DMS79 (cell line): Measurements from ENCODE around the gene MAJIN.
A peak's percentile ranks its signal among the peaks of the same experiment; 100 is the strongest.

ENCODE experiments used
- DNase-seq: peaks from one replicate; lab custom pipeline; 2025; lab: John Stamatoyannopoulos, UW

MAJIN gene

DNA sequence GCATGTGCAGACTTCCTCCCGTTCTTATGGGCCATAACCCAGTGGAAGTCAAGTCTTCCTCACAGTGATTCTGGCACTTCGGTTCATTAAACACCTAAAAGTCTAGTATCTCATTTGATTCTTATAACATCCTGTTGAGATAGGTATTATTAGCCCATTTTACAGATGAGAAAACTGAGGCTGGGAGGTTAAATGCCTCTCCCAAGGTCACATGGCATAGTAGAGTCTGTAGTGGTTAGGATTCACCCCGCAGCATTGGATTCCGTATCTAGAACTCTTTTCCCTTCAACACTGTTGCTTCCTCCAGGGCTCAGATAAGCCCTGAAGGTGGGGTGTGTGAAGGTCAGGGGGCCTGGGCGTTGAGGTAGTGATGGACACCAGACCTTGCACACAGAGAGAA is 39.6 kb downstream of the MAJIN start:
- no peak for DNase-seq

GRCh38 chr11:64931290-64931689 is 40.6 kb downstream of the MAJIN start:
- no peak for DNase-seq

DNA sequence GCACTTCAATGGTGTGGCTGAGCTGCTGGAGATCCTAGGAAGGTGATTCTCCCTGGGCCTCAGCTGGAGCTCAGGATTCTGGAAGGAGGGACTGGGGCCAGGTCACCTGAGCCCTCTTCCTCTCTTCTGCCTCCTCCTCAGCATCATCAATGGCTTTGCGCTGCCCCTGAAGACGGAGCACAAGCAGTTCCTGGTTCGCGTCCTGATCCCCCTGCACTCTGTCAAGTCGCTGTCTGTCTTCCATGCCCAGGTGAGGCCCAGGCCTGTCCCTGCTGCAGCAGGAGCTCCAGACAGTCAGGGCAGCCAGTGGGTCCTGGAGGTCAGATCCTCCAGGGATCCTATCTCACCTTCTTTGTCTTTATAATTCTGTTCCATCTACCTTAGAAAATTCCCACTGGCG is 41.6 kb downstream of the MAJIN start:
- no peak for DNase-seq

DNA sequence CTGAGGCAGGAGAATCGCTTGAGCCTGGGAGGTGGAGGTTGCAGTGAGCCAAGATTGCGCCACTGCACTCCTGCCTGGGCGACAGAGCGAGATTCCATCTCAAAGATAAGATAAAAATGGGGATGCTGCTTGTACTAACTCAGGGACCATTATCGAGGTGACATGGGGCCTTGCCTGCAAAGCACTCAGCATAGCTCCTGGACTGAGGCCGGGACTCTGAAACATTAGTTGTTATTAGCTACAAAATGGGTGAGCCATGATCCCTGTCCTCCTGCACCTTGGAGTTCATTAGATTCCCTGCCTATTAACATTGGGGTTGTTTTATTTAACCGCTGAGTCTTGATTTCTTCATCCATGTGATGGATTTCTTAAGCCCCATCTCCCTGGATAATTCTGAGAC is 42.3 kb downstream of the MAJIN start:
- DNase-seq, result no peak

DNA sequence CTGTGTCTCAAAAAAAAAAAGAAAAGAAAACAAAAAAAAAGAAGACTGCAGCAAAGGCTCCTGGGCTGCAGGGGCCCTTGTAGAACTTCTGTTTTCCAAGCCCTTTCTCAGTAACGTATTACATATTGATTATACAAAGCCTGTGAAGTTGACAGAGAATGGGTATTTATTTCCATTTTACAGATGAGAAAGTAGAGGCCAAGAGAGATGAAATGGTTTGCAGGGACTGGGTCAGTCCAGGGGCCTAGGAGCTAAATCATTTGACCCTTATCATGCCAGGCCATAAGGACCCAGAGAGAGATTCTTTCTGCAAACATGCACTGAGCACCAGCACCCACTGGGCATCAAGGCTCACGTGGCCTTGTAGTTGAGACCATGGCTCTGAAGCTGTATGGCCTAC is 43.0 kb downstream of the MAJIN start:
- no peak for DNase-seq

GRCh38 chr11:64926689-64927088 is 45.2 kb downstream of the MAJIN start:
- no peak for DNase-seq

- no peak for DNase-seq
Observed at GRCh38 chr11:64925536-64926436, 46.1 kb downstream of the MAJIN start.

DNA sequence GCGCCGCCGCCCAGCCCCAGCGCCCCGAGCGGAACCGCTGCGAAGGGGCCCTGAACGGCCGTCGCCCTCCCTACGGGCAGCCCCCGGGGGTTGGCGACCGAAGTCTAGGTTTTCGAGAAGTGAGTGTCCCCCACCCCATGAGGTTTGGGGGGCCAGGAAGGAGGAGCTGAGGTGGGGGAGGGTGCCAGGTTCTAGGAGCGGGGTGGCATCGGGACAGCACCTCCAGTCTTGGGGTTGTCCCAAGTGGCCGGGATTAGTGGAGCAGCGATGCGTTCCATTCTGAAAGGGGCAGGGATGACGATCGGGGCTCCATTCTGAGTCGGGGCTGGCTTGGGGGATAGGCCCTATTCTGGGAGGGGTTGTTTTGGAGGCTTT is 47.0 kb downstream of the MAJIN start:
- DNase-seq, result no peak

DNA sequence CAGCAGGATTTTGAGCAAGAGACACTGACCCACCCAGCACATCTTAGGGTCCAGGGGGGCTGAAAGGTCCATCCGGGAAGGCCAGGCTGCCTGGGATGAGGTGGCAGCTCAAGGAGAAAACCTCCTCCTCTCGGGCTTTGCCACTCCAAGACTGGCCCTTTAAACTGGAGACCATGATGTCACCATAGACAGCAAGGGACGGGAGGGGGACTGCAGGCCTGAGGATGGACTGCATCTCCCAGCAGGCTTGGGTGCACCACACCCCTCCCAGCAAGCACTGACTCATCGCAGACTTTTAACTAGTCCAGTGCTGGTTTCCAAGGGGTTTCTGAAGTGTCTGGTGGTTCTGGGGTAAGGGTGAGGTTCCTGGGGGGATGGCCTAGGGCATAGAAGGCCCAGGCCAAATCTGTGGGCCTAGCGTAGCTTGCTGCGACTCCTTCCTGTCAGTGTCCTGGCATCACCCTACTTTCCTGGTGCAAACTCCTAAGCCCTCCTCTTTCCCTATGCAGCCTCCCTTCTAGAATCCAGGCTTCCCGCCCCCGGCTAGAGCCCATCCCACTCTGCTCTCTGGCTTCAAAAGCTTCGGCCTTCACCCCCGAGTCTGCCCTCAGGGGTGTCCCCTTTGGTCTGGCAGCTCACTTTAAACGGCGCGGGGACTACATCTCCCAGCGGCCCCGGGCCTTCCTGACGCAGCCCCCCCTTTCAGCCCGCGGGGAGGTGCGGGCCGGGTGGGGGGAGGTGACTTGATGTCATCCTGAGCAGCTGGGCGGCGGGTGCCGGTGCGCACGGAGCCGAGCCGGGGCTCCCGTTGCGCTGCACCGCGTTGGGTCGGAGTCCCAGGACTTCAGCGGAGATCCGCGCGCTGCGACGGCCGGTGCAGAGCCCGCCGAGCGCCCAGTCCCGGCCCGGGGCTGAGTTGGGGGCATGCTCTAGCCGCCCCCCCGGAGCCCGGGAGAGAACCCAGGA is 47.7 kb downstream of the MAJIN start, which contains the start of gene PPP2R5B:
TSS of gene PPP2R5B (plus strand) at position 746 of the 966 bp plus-strand sequence. CDS start 1,046 bp downstream, outside the sequence.
- DNase-seq, result peak; percentile 63

- DNase-seq, result no peak
Observed at GRCh38 chr11:64923151-64923661, 48.7 kb downstream of the MAJIN start.

DNA sequence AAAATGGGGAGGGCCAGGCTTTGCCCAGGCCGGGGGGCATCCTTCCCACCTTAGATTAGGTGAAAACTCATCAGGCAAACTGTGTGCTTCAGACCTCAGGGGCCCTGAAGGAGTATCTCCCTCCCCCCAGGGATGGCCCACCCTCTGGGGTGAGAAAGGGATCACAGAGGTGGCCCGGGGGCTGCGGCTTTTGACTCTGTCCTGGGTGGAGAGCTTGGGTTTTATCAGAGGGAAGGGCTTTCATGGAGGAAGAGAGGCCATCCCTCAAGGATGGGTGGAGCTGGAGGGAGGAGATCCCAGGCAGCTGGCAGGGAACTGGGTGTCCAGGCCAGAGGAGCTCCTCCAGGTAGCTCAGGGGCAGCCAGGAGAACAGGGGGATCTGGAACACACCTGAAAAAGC is 50.5 kb downstream of the MAJIN start:
- no peak for DNase-seq

GRCh38 chr11:64920124-64920523 is 51.8 kb downstream of the MAJIN start:
- no peak for DNase-seq

- no peak for DNase-seq
Observed at GRCh38 chr11:64919627-64920026, 52.3 kb downstream of the MAJIN start.

DNA sequence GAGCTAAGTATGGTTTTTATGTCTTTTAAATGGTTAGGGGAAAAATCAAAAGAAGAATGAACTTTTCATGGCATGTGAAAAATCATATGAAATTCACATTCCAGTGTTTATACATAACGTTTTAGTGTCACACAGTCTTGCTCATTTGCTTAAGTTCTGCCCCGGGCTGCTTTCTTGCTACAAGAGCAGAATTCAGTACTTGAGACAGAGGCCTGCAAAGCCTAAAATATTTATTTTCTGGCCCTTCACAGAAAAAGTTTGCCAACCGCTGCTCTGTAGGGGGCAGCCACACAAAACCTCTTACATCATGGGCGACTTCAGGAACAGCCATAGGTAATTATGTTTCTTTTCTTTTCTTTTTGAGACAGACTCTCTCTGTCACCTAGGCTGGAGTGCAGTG is 53.9 kb downstream of the MAJIN start:
- DNase-seq, result no peak

- DNase-seq, result no peak
Observed at GRCh38 chr11:64917663-64917995, 54.3 kb downstream of the MAJIN start.

GRCh38 chr11:64916775-64917662 is 54.9 kb downstream of the MAJIN start, which contains the start of gene ATG2A:
TSS of gene ATG2A (minus strand) at chr11:64917209. CDS start at chr11:64917135, 74 bp downstream.
- DNase-seq, result peak; percentile 99

DNA sequence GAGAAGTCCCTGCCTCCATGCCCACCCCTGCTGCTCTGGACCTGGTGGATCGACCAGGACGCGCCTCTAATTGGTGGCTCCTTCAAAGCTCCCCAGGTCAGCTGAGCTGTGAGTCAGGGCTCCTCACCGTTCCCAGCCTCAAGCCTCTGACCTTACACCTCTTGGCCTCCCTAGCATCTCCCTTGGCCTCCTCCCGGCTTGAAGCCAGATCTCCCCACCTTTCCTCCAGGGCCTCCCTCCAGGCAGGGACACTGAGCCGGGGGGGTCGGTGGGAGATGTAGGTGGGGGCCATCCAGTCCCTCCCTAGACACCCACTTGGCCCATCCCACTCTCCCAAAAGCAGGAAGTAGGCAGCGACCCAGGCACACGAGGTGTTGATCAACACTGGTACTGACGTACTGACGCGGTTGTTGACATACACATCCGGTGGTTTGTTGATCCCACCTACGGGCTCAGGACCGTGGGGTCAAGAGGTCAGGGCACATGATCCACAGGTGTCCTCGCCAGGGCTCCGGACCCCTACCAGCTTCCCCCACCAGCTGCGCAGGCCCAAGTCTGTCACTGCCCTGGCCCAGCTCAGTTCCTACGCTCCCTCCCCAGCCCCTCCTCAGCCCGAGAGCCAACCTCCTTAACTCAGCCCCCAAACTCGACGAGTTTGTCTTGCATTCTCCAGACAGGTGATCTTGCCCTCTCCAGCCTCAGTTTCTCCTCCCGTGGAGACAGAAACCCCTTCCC is 55.7 kb downstream of the MAJIN start:
- DNase-seq, result no peak

- DNase-seq, result no peak
Observed at GRCh38 chr11:64915376-64915887, 56.5 kb downstream of the MAJIN start.

- DNase-seq, result no peak
Observed at GRCh38 chr11:64914123-64914522, 57.8 kb downstream of the MAJIN start.

GRCh38 chr11:64913171-64913727 is 58.7 kb downstream of the MAJIN start:
- DNase-seq, result no peak
